ENCODE data around the gene USP22. TPM values are rescaled to one million over a fixed set of nuclear protein-coding genes. Genes with fewer than 3 reads are reported as not detected.

Gene USP22
- total RNA-seq, 1 donor from 2014 or later = 420 TPM

- Mint-ChIP-seq H3K27ac (ENCODE audit: unreplicated experiment) (no peak overlapping the region), H3K27me3 (ENCODE audit: unreplicated experiment) (no peaks in the 10 kb centered on the region), H3K36me3 (ENCODE audit: unreplicated experiment) (no peaks in the 10 kb centered on the region), H3K9me3 (ENCODE audit: unreplicated experiment) (peaks cover 2% of the 10 kb centered on the region), H3K4me3 (ENCODE audit: unreplicated experiment) (no peak overlapping the region), H3K4me1 (ENCODE audit: low read depth, unreplicated experiment) (peaks cover 3% of the 10 kb centered on the region)
- TF ChIP-seq CTCF (IDR thresholded peaks at IDR 0.05; ENCODE audit: partially characterized antibody, unreplicated experiment) = no peak
- DNase-seq = no peak
These were observed 6.6 kb upstream of the USP22 start for GRCh38 chr17:21049457-21049856.

- no peak for TF ChIP-seq CTCF (IDR thresholded peaks at IDR 0.05; ENCODE audit: partially characterized antibody, unreplicated experiment)
- no peaks in the 10 kb centered on the region for H3K36me3 Mint-ChIP-seq (ENCODE audit: unreplicated experiment)
- no peak for DNase-seq
- H3K9me3 Mint-ChIP-seq (ENCODE audit: unreplicated experiment) = peaks cover 2% of the 10 kb centered on the region
- no peak overlapping the region for H3K27ac Mint-ChIP-seq (ENCODE audit: unreplicated experiment)
- H3K4me1 Mint-ChIP-seq (ENCODE audit: low read depth, unreplicated experiment) = peaks cover 8% of the 10 kb centered on the region
- H3K4me3 Mint-ChIP-seq (ENCODE audit: unreplicated experiment) = no peak overlapping the region
- H3K27me3 Mint-ChIP-seq (ENCODE audit: unreplicated experiment) = peaks cover 9% of the 10 kb centered on the region
These were observed 3.4 kb upstream of the USP22 start for GRCh38 chr17:21046216-21046615.

- TF ChIP-seq CTCF (IDR thresholded peaks at IDR 0.05; ENCODE audit: partially characterized antibody, unreplicated experiment) = no peak
- Mint-ChIP-seq H3K4me3 (ENCODE audit: unreplicated experiment) (peak overlapping the region; percentile 59), H3K9me3 (ENCODE audit: unreplicated experiment) (peaks cover 8% of the 10 kb centered on the region), H3K27ac (ENCODE audit: unreplicated experiment) (peak overlapping the region; percentile 95), H3K36me3 (ENCODE audit: unreplicated experiment) (no peaks in the 10 kb centered on the region), H3K27me3 (ENCODE audit: unreplicated experiment) (peaks cover 9% of the 10 kb centered on the region), H3K4me1 (ENCODE audit: low read depth, unreplicated experiment) (peaks cover 8% of the 10 kb centered on the region)
- no peak for DNase-seq
These were observed 2.2 kb upstream of the USP22 start for GRCh38 chr17:21044971-21045370.

- peak; percentile 98 for DNase-seq
- peaks cover 8% of the 10 kb centered on the region for H3K4me1 Mint-ChIP-seq (ENCODE audit: low read depth, unreplicated experiment)
- H3K36me3 Mint-ChIP-seq (ENCODE audit: unreplicated experiment) = no peaks in the 10 kb centered on the region
- H3K27ac Mint-ChIP-seq (ENCODE audit: unreplicated experiment) = peak overlapping the region; percentile 95
- H3K9me3 Mint-ChIP-seq (ENCODE audit: unreplicated experiment) = peaks cover 8% of the 10 kb centered on the region
- H3K4me3 Mint-ChIP-seq (ENCODE audit: unreplicated experiment) = peak overlapping the region; percentile 80
- peaks cover 9% of the 10 kb centered on the region for H3K27me3 Mint-ChIP-seq (ENCODE audit: unreplicated experiment)
- TF ChIP-seq CTCF (IDR thresholded peaks at IDR 0.05; ENCODE audit: partially characterized antibody, unreplicated experiment) = peak; percentile 70
These were observed 753 bp upstream of the USP22 start for GRCh38 chr17:21043296-21044232.
